K562 (cell line): Measurements from ENCODE around the gene TP53I13. TPM values are rescaled to one million over a fixed set of nuclear protein-coding genes. Genes with fewer than 3 reads are reported as not detected.

Source experiments
- CBFB ChIP-seq: sonication (generic); formaldehyde crosslinking; IDR thresholded peaks from 2 replicates; pipeline ENCODE4 v1.4.0; 2020; ENCODE audit warnings: mild to moderate bottlenecking, missing genetic modification reagents
- COPS2 ChIP-seq: fragments of 450-650 bp; conservative IDR thresholded peaks from 2 replicates; pipeline ENCODE4 v1.6.1; 2016; ENCODE audit warnings: mild to moderate bottlenecking, moderate library complexity
- CSDE1 ChIP-seq, 2 experiments: fragments of 450-650 bp; IDR thresholded peaks; 2 replicates each; pipeline ENCODE4 v1.6.1; 2016; ENCODE audit warnings: mild to moderate bottlenecking in 1 of 2
- DPF2 ChIP-seq: fragments of 450-650 bp; IDR thresholded peaks from 2 replicates; pipeline ENCODE4 v1.6.1; 2016
- MTA1 ChIP-seq: fragments of 450-650 bp; IDR thresholded peaks from 2 replicates; pipeline ENCODE4 v1.6.1; 2017; ENCODE audit warnings: borderline replicate concordance
- NBN ChIP-seq: fragments of 450-650 bp; IDR thresholded peaks from 2 replicates; pipeline ENCODE4 v1.6.1; 2016; ENCODE audit warnings: low read depth, mild to moderate bottlenecking
- NRF1 ChIP-seq, 2 experiments: fragments of 450-650 bp; IDR thresholded peaks in 1 of 2; conservative IDR thresholded peaks in 1 of 2; 2 replicates each; pipeline ENCODE4 v1.6.1; 2014; ENCODE audit warnings: mild to moderate bottlenecking in 2 of 2
- PHTF2 ChIP-seq: fragments of 250-450 bp; sonication (Bioruptor Pico); IDR thresholded peaks from 2 replicates; pipeline ENCODE4 v1.5.0; 2021; ENCODE audit warnings: mild to moderate bottlenecking
- POLR2H ChIP-seq: IDR thresholded peaks from 2 replicates; pipeline ENCODE4 v1.6.1; 2016; ENCODE audit warnings: missing genetic modification characterization, low read depth, mild to moderate bottlenecking, control low read depth, missing compliant biosample characterization, moderate library complexity
- SMAD2 ChIP-seq: fragments of 150-350 bp; IDR thresholded peaks from 2 replicates; pipeline ENCODE4 v1.6.1; 2014; ENCODE audit warnings: low read depth, mild to moderate bottlenecking, low read length
- SMARCA5 ChIP-seq: fragments of 450-650 bp; IDR thresholded peaks from 2 replicates; pipeline ENCODE4 v1.6.1; 2016
- SRSF7 ChIP-seq: fragments of 200-400 bp; formaldehyde crosslinking; optimal IDR thresholded peaks from 2 replicates; pipeline ENCODE3; 2017; ENCODE audit warnings: mild to moderate bottlenecking, low read depth, low read length
- SUPT5H ChIP-seq: fragments of 450-650 bp; IDR thresholded peaks from 2 replicates; pipeline ENCODE4 v1.6.1; 2016
- TARDBP ChIP-seq: fragments of 450-650 bp; IDR thresholded peaks from 2 replicates; pipeline ENCODE4 v1.6.1; 2016
- ZFP36 ChIP-seq: fragments of 150-350 bp; IDR thresholded peaks from 2 replicates; pipeline ENCODE4 v1.6.1; 2018; ENCODE audit warnings: low read length, low read depth; ENCODE audit not compliant: partially characterized antibody
- ZNF232 ChIP-seq: sonication (generic); formaldehyde crosslinking; IDR thresholded peaks from 2 replicates; pipeline ENCODE4 v1.8.0; 2022; ENCODE audit warnings: mild to moderate bottlenecking, missing genetic modification reagents
- ZNF263 ChIP-seq: sonication (generic); formaldehyde crosslinking; IDR thresholded peaks from 2 replicates; pipeline ENCODE4 v1.8.0; 2022; ENCODE audit warnings: mild to moderate bottlenecking, missing genetic modification reagents, borderline replicate concordance
- ZNF431 ChIP-seq: sonication (generic); formaldehyde crosslinking; IDR thresholded peaks from 2 replicates; pipeline ENCODE4 v1.8.0; 2022; ENCODE audit warnings: mild to moderate bottlenecking, missing genetic modification reagents
- ZNF76 ChIP-seq: fragments of 250-450 bp; sonication (Bioruptor Pico); IDR thresholded peaks from 2 replicates; pipeline ENCODE4 v1.4.0; 2020; ENCODE audit warnings: mild to moderate bottlenecking, moderate library complexity, borderline replicate concordance
- polyA plus RNA-seq, 8 experiments: library from polyadenylated mRNA; depleted of rRNA in 4 of 8; stranded (reverse) in 5 of 8; unstranded in 3 of 8; fragments of >200 nt; fragmentation: Nextera tagmentation in 2 of 8; fragmentation: Illumina TruSeq in 1 of 8; extraction: Ambion mirVana in 2 of 8; extraction: Trizol in 1 of 8; gene quantifications; 2 replicates each; pipeline versions ENCODE4 v1.2.1 to v1.2.3, GENCODE V29; 2011 to 2014; ENCODE audit warnings: inconsistent platforms in 1 of 8, missing spikeins in 1 of 8
- total RNA-seq, 7 experiments: library from RNA; depleted of rRNA in 6 of 7; stranded (reverse); fragments of >200 nt in 6 of 7; fragmentation: Illumina TruSeq in 2 of 7; extraction: Trizol in 2 of 7; gene quantifications; 2 replicates each; pipeline versions ENCODE4 v1.2.1 to v1.2.3, GENCODE V29; 2011 to 2021; ENCODE audit warnings: low replicate concordance in 1 of 7
- TF ChIP-seq, protein P1 (sequence below): sonication (generic); formaldehyde crosslinking; IDR thresholded peaks from 2 replicates; pipeline ENCODE4 v1.8.0; 2022; ENCODE audit warnings: mild to moderate bottlenecking, missing genetic modification reagents
- TF ChIP-seq, protein P2 (sequence below): fragments of 450-650 bp; conservative IDR thresholded peaks from 2 replicates; pipeline ENCODE4 v1.6.1; 2016; ENCODE audit warnings: missing genetic modification characterization, low read depth, mild to moderate bottlenecking, control low read depth, missing compliant biosample characterization
- TF ChIP-seq, protein P3 (sequence below): sonication (generic); formaldehyde crosslinking; IDR thresholded peaks from 2 replicates; pipeline ENCODE4 v1.8.1; 2023; ENCODE audit warnings: mild to moderate bottlenecking, missing genetic modification reagents

TP53I13 gene
- total and polyA plus RNA-seq, 9 of the 15 experiments (the other 6 are each of a cell fraction or from before 2014, with no cell fraction given): 0.08 to 28.3 (median 9.1) TPM

DNA sequence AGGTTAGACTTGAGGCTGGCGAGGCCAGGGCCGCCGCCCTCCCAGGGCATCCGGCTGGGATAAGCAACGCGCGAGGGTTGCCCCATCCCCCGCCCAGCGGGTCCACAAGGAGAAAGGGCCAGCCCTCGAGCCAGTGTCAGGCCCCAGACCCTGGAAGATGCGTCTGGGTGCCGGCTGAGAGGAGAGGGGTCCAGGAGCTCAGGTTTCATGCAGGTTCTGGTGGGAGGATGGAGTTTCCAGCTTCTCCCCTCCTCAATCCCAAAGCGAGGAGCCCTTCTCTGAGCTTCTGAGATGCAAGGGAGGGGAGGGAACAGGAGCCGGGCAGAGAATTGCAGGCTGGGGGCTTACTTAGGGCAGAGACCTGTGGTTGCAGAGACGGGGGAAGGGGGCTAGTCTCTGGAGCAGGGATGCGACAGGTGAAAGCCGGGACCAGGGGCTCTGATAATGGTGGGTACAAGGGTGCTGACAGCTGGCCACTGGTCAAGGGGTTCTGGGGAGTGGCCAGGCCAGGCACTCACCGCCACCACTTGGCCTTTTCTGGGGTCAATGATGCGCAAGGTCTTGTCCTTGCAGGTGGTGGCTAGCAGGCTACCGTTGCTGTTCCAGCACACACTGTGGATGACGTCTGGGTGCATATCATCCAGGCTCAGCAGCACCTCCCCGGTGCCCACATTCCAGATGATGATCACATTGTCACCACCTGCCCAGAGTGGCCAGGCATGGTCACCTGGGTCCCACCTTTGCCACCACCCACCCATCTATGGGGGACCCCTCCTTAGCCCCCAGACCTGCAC lies 50.0 kb downstream of the TP53I13 start (continued):
- TF ChIP-seq, protein P1, sequence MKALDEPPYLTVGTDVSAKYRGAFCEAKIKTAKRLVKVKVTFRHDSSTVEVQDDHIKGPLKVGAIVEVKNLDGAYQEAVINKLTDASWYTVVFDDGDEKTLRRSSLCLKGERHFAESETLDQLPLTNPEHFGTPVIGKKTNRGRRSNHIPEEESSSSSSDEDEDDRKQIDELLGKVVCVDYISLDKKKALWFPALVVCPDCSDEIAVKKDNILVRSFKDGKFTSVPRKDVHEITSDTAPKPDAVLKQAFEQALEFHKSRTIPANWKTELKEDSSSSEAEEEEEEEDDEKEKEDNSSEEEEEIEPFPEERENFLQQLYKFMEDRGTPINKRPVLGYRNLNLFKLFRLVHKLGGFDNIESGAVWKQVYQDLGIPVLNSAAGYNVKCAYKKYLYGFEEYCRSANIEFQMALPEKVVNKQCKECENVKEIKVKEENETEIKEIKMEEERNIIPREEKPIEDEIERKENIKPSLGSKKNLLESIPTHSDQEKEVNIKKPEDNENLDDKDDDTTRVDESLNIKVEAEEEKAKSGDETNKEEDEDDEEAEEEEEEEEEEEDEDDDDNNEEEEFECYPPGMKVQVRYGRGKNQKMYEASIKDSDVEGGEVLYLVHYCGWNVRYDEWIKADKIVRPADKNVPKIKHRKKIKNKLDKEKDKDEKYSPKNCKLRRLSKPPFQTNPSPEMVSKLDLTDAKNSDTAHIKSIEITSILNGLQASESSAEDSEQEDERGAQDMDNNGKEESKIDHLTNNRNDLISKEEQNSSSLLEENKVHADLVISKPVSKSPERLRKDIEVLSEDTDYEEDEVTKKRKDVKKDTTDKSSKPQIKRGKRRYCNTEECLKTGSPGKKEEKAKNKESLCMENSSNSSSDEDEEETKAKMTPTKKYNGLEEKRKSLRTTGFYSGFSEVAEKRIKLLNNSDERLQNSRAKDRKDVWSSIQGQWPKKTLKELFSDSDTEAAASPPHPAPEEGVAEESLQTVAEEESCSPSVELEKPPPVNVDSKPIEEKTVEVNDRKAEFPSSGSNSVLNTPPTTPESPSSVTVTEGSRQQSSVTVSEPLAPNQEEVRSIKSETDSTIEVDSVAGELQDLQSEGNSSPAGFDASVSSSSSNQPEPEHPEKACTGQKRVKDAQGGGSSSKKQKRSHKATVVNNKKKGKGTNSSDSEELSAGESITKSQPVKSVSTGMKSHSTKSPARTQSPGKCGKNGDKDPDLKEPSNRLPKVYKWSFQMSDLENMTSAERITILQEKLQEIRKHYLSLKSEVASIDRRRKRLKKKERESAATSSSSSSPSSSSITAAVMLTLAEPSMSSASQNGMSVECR (CRISPR knock-in tag): no peak
- TF ChIP-seq, protein P2, sequence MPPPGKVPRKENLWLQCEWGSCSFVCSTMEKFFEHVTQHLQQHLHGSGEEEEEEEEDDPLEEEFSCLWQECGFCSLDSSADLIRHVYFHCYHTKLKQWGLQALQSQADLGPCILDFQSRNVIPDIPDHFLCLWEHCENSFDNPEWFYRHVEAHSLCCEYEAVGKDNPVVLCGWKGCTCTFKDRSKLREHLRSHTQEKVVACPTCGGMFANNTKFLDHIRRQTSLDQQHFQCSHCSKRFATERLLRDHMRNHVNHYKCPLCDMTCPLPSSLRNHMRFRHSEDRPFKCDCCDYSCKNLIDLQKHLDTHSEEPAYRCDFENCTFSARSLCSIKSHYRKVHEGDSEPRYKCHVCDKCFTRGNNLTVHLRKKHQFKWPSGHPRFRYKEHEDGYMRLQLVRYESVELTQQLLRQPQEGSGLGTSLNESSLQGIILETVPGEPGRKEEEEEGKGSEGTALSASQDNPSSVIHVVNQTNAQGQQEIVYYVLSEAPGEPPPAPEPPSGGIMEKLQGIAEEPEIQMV (tag): no peak
- TF ChIP-seq DPF2 (no peak), POLR2H (tag) (no peak), ZNF263 (no peak), SMAD2 (no peak), ZFP36 (no peak), ZNF431 (no peak), CSDE1 (IDR thresholded peaks at IDR 0.05) (no peak), ZNF76 (0 out of 2 replicates have a peak, but pooled peaks have one; percentile 23), SMARCA5 (no peak), TARDBP (no peak), SRSF7 (no peak), NBN (no peak), NRF1 (conservative IDR thresholded peaks at IDR 0.05 in 1 of 2, IDR thresholded peaks at IDR 0.05 in 1 of 2) (peak; percentile 5 to 47; a peak in 2 of 4 replicates), ZNF232 (CRISPR knock-in tag) (no peak), MTA1 (peak; percentile 0; the same call in 1 of the 2 replicates), CBFB (CRISPR knock-in tag) (0 out of 2 replicates have a peak, but pooled peaks have one; percentile 13), SUPT5H (no peak), PHTF2 (CRISPR knock-in tag) (no peak), COPS2 (no peak)
- TF ChIP-seq, protein P3, sequence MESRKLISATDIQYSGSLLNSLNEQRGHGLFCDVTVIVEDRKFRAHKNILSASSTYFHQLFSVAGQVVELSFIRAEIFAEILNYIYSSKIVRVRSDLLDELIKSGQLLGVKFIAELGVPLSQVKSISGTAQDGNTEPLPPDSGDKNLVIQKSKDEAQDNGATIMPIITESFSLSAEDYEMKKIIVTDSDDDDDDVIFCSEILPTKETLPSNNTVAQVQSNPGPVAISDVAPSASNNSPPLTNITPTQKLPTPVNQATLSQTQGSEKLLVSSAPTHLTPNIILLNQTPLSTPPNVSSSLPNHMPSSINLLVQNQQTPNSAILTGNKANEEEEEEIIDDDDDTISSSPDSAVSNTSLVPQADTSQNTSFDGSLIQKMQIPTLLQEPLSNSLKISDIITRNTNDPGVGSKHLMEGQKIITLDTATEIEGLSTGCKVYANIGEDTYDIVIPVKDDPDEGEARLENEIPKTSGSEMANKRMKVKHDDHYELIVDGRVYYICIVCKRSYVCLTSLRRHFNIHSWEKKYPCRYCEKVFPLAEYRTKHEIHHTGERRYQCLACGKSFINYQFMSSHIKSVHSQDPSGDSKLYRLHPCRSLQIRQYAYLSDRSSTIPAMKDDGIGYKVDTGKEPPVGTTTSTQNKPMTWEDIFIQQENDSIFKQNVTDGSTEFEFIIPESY (CRISPR knock-in tag): peak; percentile 7; the same call in 1 of the 2 replicates
